Stimulated activated CD4-positive, alpha-beta T cell treated with anti-CD3 and anti-CD28 coated beads, Interleukin-15, amount 100 ng/mL, for 1 hour (primary cell): ENCODE results near the gene TSR3.

Experiments used
- DNase-seq, 2 donors: peaks; one replicate each; pipeline ENCODE4 v3.0.0-alpha.2; 2020; ENCODE audit warnings: low read depth in 1 of 2, low spot score in 1 of 2

TSR3 gene

DNA sequence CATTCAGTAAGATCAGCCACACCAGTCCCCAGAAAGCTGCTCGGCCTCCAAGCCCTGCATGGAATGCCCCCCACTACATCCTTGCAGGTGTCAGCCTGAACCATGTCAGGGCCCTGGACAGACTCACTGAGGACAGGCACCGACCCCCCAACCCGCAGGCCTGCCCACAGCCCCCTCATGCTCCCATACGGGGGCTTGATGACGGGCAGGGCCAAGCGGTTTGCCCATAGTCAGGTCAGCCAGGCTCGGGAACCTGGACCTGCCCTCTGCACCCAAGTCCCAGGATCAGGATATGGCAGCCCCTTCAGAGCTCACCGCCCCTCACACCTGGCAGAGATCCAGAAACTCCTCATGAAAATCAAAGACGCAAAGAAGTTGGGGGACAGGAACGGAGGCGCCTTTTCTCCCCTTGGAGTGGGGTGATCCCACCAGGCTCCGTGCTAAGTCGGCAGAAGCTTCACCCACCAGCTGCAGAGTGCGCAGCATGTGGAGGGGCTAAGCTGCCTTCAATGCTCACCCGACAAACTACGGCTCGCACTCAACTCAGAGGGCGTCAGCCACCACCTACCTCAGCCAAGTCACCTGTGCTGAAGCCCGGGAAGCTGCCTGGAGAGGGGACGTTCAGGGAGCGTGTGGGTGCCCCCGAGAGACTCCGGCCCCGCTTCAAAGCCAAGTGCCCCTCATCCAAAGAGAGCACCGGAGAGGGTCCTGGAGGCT, 26.6 kb upstream of the TSR3 start:
- DNase-seq: no peak

GRCh38 chr16:1377406-1378010, 25.8 kb upstream of the TSR3 start:
- DNase-seq: no peak

DNA sequence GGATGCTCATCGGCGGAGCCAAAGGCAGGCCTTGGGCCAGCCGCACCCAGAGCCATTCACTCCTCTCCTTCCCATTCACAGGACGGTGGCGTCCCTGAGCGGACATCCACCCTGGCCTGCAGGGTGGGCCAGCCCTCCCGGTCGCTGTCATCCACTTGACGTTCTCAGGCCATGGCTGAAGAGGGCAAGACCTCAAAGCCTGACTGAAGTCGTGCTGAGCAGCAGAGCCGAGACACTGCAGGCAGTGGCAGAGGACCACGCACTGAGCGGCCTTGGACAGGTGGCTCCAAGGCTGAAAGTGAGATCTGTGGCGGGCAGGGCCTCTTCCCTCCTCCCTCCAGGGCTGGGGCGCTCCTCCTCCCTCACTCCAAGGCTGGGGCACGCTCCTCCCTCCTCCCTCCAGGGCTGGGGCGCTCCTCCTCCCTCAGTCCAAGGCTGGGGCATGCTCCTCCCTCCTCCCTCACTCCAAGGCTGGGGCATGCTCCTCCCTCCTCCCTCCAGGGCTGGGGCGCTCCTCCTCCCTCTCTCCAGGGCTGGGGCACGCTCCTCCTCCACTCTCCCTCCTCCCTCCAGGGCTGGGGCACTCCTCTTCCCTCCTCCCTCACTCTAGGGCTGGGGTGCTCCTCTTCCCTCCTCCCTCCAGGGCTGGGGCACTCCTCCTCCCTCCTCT, 24.2 kb upstream of the TSR3 start:
- DNase-seq: no peak

- no peak for DNase-seq
These were observed 23.6 kb upstream of the TSR3 start for GRCh38 chr16:1375298-1375640.

- no peak for DNase-seq
These were observed 23.0 kb upstream of the TSR3 start for GRCh38 chr16:1374418-1375297.

GRCh38 chr16:1372292-1372950, 20.7 kb upstream of the TSR3 start:
- DNase-seq: no peak

DNA sequence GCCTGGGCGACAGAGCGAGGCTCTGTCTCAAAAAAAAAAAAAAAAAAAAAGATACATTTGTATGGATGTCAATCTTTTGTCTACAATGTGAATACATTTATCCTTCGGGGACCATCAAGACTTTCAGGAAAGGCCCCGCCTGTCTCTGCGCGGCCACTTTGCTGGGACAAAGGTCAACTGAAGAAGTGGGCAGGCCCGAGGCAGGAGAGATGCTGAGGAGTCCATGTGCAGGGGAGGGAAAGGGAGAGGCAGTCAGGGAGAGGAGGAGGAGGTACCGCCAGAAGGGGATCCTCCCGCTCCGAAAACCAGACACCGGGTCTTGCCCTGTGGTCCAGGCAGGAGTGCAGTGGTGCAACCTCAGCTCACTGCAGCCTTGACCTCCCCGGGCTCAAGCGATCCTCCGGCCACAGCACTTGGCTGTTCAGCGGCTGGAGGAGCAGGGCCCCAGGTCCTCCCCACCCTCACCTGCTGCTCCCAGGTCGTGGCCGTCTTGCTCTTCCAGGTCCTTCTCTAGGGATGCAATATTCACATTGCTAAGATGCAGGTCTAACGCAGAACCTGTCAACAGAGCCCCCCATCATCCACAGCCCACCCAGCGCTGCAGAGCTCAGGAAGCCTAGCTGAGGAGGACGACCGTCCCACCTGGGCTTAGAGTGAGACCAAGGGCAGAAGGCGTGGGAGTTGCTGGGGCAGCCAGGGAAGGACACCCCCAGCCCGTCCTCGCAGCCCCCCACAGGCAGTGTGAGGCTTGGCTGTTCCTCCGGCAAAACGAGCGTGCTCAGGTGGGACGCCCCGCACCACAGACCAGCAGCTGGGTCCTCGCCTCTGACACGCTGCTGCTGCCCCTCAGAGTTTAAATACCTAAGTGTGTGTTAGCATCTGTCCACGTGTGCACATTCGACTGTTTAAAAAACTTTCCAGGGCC, 19.6 kb upstream of the TSR3 start:
- no peak for DNase-seq

GRCh38 chr16:1367486-1368174, 16.0 kb upstream of the TSR3 start:
- DNase-seq: no peak

DNA sequence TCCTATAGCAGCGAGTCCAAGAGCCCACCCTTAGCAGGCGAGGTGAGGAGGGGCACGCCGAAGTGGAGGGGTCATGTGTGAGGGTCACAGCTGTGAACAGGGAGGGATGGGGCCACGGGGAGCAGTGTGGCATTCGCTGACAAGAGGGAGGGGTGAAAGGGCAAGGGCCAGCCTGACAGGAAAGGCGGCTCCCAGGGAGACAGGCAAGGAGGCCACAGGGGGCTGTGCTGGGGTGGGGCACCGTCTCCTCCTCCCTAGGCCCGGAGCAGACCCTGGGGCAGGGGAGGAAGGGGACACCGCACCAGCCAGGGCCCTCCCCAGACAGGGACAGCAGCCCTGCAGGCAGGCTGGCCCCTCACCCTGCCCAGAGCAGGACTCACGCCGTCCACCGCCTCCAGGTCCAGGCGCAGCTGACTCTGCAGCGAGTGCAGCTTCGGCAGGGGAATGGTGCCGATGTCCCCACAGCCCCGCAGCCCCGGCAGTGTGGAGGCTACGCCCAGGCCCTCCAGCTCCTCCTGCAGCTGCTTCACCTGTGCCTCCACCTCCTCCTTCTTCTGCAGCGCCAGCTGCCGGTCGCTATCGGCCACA, 15.1 kb upstream of the TSR3 start:
- no peak for DNase-seq

DNA sequence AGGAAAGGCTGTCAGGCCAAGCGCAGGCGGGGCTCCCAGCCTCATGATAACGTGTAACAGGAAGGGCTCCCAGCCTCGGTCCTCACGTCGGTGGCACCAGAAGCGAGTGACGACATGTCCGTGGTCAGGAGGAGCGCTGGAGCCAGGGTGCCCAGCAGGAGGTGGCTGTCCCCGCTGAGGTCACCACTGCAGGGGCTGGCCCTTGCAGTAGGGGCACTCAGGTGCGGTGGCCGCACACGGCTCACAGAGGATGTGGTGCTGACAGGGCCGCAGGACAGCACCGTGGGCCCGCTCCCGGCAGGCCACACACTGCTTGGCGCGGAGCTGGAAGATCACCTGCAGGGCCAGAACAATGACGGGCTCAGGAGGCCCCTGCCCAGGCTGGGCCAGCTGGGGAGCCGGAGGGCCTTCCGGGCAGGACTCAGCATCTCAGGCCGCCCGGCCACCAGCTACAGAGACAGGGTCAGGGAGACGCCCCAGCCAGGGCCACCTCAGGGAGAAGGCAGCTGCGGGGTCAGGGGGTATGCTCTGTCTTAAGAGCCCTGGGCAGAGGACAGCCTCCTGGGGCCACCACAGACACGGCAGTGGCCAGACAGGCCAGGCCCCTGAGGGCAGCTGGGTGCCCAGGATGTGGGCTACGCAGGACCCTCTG, 14.5 kb upstream of the TSR3 start:
- DNase-seq: no peak

GRCh38 chr16:1364510-1364909, 12.8 kb upstream of the TSR3 start:
- DNase-seq: no peak

GRCh38 chr16:1363501-1364041, 11.9 kb upstream of the TSR3 start:
- peak; percentile 49 to 64 for DNase-seq

GRCh38 chr16:1362807-1363206, 11.1 kb upstream of the TSR3 start:
- no peak for DNase-seq

DNA sequence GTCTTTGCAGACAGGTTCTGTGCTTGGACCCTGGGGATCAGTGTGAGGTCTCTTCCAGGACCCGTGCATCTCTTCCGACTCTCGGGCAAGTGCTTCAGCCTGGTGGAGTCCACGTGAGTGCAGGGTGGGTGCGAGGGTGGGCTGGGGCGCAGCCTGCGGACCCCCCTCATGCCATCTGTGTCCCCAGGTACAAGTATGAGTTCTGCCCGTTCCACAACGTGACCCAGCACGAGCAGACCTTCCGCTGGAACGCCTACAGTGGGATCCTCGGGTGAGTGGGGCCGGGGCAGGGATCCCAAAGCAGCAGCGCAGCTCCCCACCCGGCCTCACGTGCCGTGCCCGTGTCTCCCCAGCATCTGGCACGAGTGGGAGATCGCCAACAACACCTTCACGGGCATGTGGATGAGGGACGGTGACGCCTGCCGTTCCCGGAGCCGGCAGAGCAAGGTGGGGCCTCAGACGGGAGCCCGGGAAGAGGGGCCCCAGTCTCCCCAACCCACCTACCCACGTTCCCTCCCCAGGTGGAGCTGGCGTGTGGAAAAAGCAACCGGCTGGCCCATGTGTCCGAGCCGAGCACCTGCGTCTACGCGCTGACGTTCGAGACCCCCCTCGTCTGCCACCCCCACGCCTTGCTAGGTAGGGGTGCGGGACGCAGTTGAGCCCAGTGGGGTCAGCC, 10.1 kb upstream of the TSR3 start:
- no peak for DNase-seq

DNA sequence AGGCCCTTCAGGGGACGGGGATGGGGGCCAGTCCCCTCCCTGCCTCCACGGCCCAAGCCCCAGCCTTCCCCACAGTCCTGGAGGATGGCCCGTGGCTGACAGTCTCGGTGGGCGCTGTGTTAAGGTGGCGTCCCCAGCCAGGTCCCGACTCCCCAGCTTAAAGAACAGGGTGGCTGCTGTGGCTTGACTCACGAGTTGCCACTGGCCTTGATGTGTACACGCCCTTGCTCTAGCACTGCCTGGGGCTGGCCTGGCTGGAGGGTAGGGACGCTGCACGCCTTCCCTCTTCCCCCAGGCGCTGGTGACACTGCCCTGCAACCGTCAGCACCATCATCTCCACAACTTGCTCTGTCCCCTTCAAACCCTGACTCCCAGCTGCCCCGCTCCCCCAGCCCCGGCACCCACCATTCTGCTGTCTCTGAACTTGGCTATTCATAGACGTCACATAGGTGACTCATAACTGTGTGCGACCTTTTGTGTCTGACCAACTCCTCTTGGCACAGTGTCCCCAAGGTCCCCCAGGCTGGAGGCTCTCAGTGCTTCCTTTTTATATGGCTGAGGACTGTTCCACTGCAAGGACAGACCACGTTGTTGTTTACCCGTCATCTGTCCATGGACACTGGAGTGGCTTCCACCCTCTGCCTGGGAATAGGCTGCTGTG, 6.4 kb upstream of the TSR3 start:
- DNase-seq: no peak

DNA sequence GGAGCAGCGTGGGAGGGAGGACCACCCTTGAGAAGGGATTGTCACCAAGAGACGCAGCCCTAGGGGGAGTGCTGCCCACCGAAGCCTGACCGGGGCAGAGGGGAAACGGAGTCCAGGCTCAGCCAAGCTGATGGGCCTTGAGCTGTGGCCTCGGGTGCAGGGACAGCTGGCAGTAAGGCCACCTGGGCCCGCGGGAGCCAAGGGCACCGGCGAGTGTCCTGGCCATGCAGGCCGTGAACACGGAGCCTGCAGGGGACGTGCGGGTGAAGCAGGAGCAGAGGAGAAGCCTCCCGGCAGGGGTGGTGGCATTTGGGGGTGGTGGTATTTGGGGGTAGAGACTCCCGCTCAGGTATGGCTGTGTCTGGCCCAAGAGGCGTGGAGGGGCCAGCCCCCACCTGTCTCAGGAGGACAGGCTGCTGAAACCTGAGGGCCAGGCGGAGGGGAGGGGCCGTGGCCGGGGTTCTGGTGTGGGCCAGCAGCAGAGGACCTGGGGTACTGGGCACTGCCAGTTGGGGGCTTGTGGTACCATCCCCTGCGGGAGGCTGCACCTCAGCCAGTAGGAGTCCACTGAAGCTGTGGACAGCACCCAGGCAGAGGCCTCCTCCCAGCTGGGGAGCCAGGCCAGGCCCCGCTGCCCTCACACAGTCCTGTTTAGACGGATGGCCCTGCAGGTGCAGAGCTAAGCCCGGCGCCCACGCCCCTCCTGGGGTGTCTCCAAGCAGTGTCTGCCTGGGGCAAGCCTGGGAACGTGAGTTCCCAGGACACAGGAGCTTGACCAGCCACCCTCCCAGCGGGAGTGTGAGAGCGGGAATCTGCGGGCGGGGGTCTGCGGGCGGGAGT, 4.6 kb upstream of the TSR3 start:
- DNase-seq: no peak
